Kidney epithelial cell (primary cell): ENCODE measurements around the gene CD79A. TPM values are rescaled to one million over a fixed set of nuclear protein-coding genes. Genes with fewer than 3 reads are reported as not detected.

Experiments used
- DNase-seq: peaks from one replicate; pipeline ENCODE4 v3.0.0-alpha.2; 2010; ENCODE audit warnings: low read depth
- H3K27me3 ChIP-seq: 2 replicates; pipeline ENCODE4 v1.6.0; 2011; ENCODE audit warnings: low read length; ENCODE audit not compliant: control insufficient read depth, insufficient read depth
- H3K36me3 ChIP-seq: 2 replicates; pipeline ENCODE4 v1.5.1; 2011; ENCODE audit warnings: low read length; ENCODE audit not compliant: control insufficient read depth, insufficient read depth
- H3K4me3 ChIP-seq: 2 replicates; pipeline ENCODE4 v1.5.1; 2011; ENCODE audit warnings: low read depth, mild to moderate bottlenecking, control low read depth, low read length
- CTCF ChIP-seq: IDR thresholded peaks from 2 replicates; pipeline ENCODE4 v1.5.1; 2011; ENCODE audit warnings: mild to moderate bottlenecking, moderate library complexity, low read length, control low read depth, inconsistent platforms; ENCODE audit not compliant: insufficient read depth, poor library complexity, severe bottlenecking
- total RNA-seq: library from RNA; depleted of rRNA; stranded (reverse); fragments of >200 nt; gene quantifications from 2 replicates; pipeline ENCODE4 v1.2.3, GENCODE V29; 2015

CD79A gene
- total RNA-seq, 1 donor from 2014 or later, result not detected

- H3K36me3 ChIP-seq, result no peaks in the 10 kb centered on the region
- H3K4me3 ChIP-seq, result no peak overlapping the region
- TF ChIP-seq CTCF, result no peak
- peaks cover 50% of the 10 kb centered on the region for H3K27me3 ChIP-seq
- no peak for DNase-seq
Measured at GRCh38 chr19:41910240-41910991, 33.3 kb downstream of the CD79A start.

GRCh38 chr19:41910992-41911888, 34.2 kb downstream of the CD79A start:
- no peak overlapping the region for H3K4me3 ChIP-seq
- no peak for TF ChIP-seq CTCF
- no peaks in the 10 kb centered on the region for H3K36me3 ChIP-seq
- H3K27me3 ChIP-seq, result peaks cover 57% of the 10 kb centered on the region
- no peak for DNase-seq

GRCh38 chr19:41911889-41912731, 35.0 kb downstream of the CD79A start:
- H3K27me3 ChIP-seq, result peaks cover 65% of the 10 kb centered on the region
- H3K4me3 ChIP-seq, result no peak overlapping the region
- TF ChIP-seq CTCF, result no peak
- no peaks in the 10 kb centered on the region for H3K36me3 ChIP-seq
- DNase-seq, result no peak

- Histone ChIP-seq H3K4me3 (no peak overlapping the region), H3K36me3 (no peaks in the 10 kb centered on the region), H3K27me3 (peaks cover 74% of the 10 kb centered on the region)
- TF ChIP-seq CTCF, result no peak
- no peak for DNase-seq
Measured at GRCh38 chr19:41912899-41913537, 35.9 kb downstream of the CD79A start.
